A549 (cell line): ENCODE measurements around the gene NUTF2. TPM values are rescaled to one million over a fixed set of nuclear protein-coding genes. Genes with fewer than 3 reads are reported as not detected.
"Not testable (repeated sequence)": the region's sequence is repeated elsewhere in the genome, so short reads cannot be mapped to it uniquely, and the experiment has no call there.

Source experiments
- ATAC-seq, 2 experiments: fragments of 200-7000 bp in 1 of 2; fragments of >200 bp in 1 of 2; cut with Nextera tagmentation in 1 of 2; cut with Tn5 transposase in 1 of 2; 3 replicates each; pipeline versions ENCODE4 v1.8.0 to v1.9.1; 2018 to 2020; ENCODE audit warnings: mild to moderate bottlenecking in 1 of 2, moderate library complexity in 1 of 2
- CTCF ChIA-PET: fragments of 300-600 bp; sonication (Branson Sonifier 250); formaldehyde crosslinking; extraction: SDS; loops from one replicate; lab custom pipeline; 2021; ENCODE audit warnings: antibody characterized with exemption, inconsistent platforms; lab: Yijun Ruan, JAX
- POLR2A ChIA-PET: fragments of 350-600 bp; formaldehyde crosslinking; extraction: SDS; loops from one replicate; lab custom pipeline; 2021; ENCODE audit warnings: antibody characterized with exemption, inconsistent platforms; lab: Yijun Ruan, JAX
- DNase-seq, 2 experiments: peaks; one replicate each; pipeline versions ENCODE4 v3.0.0 to v3.0.0-alpha.2; 2011 to 2016; ENCODE audit warnings: low read depth in 1 of 2, low spot score in 1 of 2
- FAIRE-seq: peaks from 2 replicates; lab custom pipeline; 2011; peaks lifted over from hg19 to GRCh38; lab: Jason Lieb, UNC
- H3K27ac ChIP-seq, 2 experiments: fragments of >200 bp; sonication (Bioruptor Twin); formaldehyde crosslinking; 3 replicates each; pipeline ENCODE4 v1.5.1; 2016 to 2017
- H3K4me1 ChIP-seq: fragments of >200 bp; sonication (Bioruptor Twin); formaldehyde crosslinking; 3 replicates; pipeline ENCODE4 v1.6.1; 2016
- H3K4me2 ChIP-seq: fragments of >200 bp; sonication (Bioruptor Twin); formaldehyde crosslinking; 3 replicates; pipeline ENCODE4 v1.6.1; 2016
- H3K4me3 ChIP-seq: fragments of >200 bp; sonication (Bioruptor Twin); formaldehyde crosslinking; 3 replicates; pipeline ENCODE4 v1.5.1; 2016
- H3K9me3 ChIP-seq: fragments of >200 bp; sonication (Bioruptor Twin); formaldehyde crosslinking; 3 replicates; pipeline ENCODE4 v1.6.1; 2016
- CEBPB ChIP-seq, 2 experiments: fragments of >200 bp in 1 of 2; sonication (Bioruptor Twin) in 1 of 2; formaldehyde crosslinking in 1 of 2; IDR thresholded peaks; 2 replicates each; pipeline ENCODE4 v1.6.1; 2012 to 2016
- CHD4 ChIP-seq: fragments of 200-600 bp; sonication (generic); IDR thresholded peaks from 2 replicates; pipeline ENCODE4 v1.6.1; 2016; ENCODE audit warnings: antibody characterized with exemption, mild to moderate bottlenecking, borderline replicate concordance
- CTCF ChIP-seq: fragments of >200 bp; sonication (Bioruptor Twin); formaldehyde crosslinking; IDR thresholded peaks from 3 replicates; pipeline ENCODE4 v1.5.1; 2016
- ELK1 ChIP-seq: fragments of 150-350 bp; IDR thresholded peaks from 2 replicates; pipeline ENCODE4 v1.6.1; 2014; ENCODE audit warnings: low read depth, mild to moderate bottlenecking, low read length
- ESRRA ChIP-seq: fragments of 150-350 bp; IDR thresholded peaks from 2 replicates; pipeline ENCODE4 v1.6.1; 2014; ENCODE audit warnings: mild to moderate bottlenecking, low read length, borderline replicate concordance
- FOXS1 ChIP-seq: fragments of 250-450 bp; sonication (Bioruptor Pico); IDR thresholded peaks from 2 replicates; pipeline ENCODE4 v1.5.0; 2020; ENCODE audit warnings: mild to moderate bottlenecking, moderate library complexity
- GATA3 ChIP-seq: IDR thresholded peaks from 2 replicates; pipeline ENCODE4 v1.6.1; 2012; ENCODE audit warnings: borderline replicate concordance
- HDAC2 ChIP-seq: fragments of 200-600 bp; sonication (generic); IDR thresholded peaks from 2 replicates; pipeline ENCODE4 v1.6.1; 2016
- HEYL ChIP-seq: fragments of 250-450 bp; sonication (Bioruptor Pico); IDR thresholded peaks from 2 replicates; pipeline ENCODE4 v1.8.0; 2021; ENCODE audit warnings: mild to moderate bottlenecking, moderate library complexity
- HOXB13 ChIP-seq: fragments of 250-450 bp; sonication (Bioruptor Pico); IDR thresholded peaks from 2 replicates; pipeline ENCODE4 v1.5.0; 2020; ENCODE audit warnings: low read depth, mild to moderate bottlenecking, moderate library complexity
- HOXB5 ChIP-seq: fragments of 250-450 bp; sonication (Bioruptor Pico); IDR thresholded peaks from 2 replicates; pipeline ENCODE4 v1.5.0; 2020; ENCODE audit warnings: mild to moderate bottlenecking, moderate library complexity
- JUN ChIP-seq, 2 experiments: fragments of >200 bp; sonication (Bioruptor Twin); formaldehyde crosslinking; IDR thresholded peaks; 2 replicates in 1 of 2; 3 replicates in 1 of 2; pipeline ENCODE4 v1.6.1; 2016 to 2017
- KDM5A ChIP-seq: fragments of 200-600 bp; sonication (generic); IDR thresholded peaks from 2 replicates; pipeline ENCODE4 v1.6.1; 2016; ENCODE audit warnings: antibody characterized with exemption, mild to moderate bottlenecking
- MAFK ChIP-seq: fragments of 450-650 bp; IDR thresholded peaks from 2 replicates; pipeline ENCODE4 v1.6.1; 2014; ENCODE audit not compliant: partially characterized antibody
- NR3C1 ChIP-seq: fragments of >200 bp; sonication (Bioruptor Twin); formaldehyde crosslinking; IDR thresholded peaks from 3 replicates; pipeline ENCODE4 v1.6.1; 2017
- PHF8 ChIP-seq: fragments of 200-600 bp; sonication (generic); IDR thresholded peaks from 2 replicates; pipeline ENCODE4 v1.6.1; 2016; ENCODE audit warnings: low read depth, mild to moderate bottlenecking, antibody characterized with exemption, moderate library complexity, borderline replicate concordance
- REST ChIP-seq: fragments of 200-600 bp; sonication (generic); IDR thresholded peaks from 2 replicates; pipeline ENCODE4 v1.6.1; 2016; ENCODE audit warnings: antibody characterized with exemption, mild to moderate bottlenecking, moderate library complexity
- TP53 ChIP-seq: fragments of 250-450 bp; sonication (Bioruptor Pico); IDR thresholded peaks from 2 replicates; pipeline ENCODE4 v1.5.0; 2021; ENCODE audit warnings: mild to moderate bottlenecking, moderate library complexity
- ZC3H11A ChIP-seq: fragments of 450-650 bp; IDR thresholded peaks from 2 replicates; pipeline ENCODE4 v1.6.1; 2014; ENCODE audit warnings: antibody characterized with exemption, mild to moderate bottlenecking
- WGBS: methylation state at CpG from one replicate; pipeline ENCODE4 v1.1.6; 2017; ENCODE audit errors: missing lambda C conversion rate; 5-methylcytosine and 5-hydroxymethylcytosine counted together
- polyA plus RNA-seq, 4 experiments: library from polyadenylated mRNA; depleted of rRNA in 3 of 4; stranded (reverse); fragments of >200 nt; fragmentation: RNase III in 1 of 4; extraction: RNeasy Plus Mini Kit Qiagen cat#74134 plus additional on column Dnase treatment in 1 of 4; gene quantifications; 2 replicates in 3 of 4; 3 replicates in 1 of 4; pipeline ENCODE4 v1.2.3, GENCODE V29; 2011 to 2017
- TF ChIP-seq, protein P1 (sequence below): fragments of >200 bp; sonication (Bioruptor Twin); formaldehyde crosslinking; IDR thresholded peaks from 3 replicates; pipeline ENCODE4 v1.6.1; 2016
- TF ChIP-seq, protein P2 (sequence below): IDR thresholded peaks from 2 replicates; pipeline ENCODE4 v1.6.1; 2012
- TF ChIP-seq, protein P3 (sequence below): fragments of 250-450 bp; sonication (Bioruptor Pico); IDR thresholded peaks from 2 replicates; pipeline ENCODE4 v1.5.0; 2020; ENCODE audit warnings: low read depth, mild to moderate bottlenecking, moderate library complexity

The NUTF2 gene
- polyA plus RNA-seq, 2 of the 4 experiments (the other 2 are of a cell fraction) = 168 to 287 TPM

GRCh38 chr16:67862623-67863583 lies 16.2 kb downstream of the NUTF2 start:
- DNase-seq (no peak), FAIRE-seq (no peak), ATAC-seq (peak; percentile 6 to 7; a peak in 2 of 6 replicates)
- ChIA-PET POLR2A (interaction anchor here (2.0 kb wide), 1 partner anchor 10 kb away, joined by 5 read pairs; the partner anchor contains the start of gene EDC4), CTCF (interaction anchor here (0.8 to 9.3 kb wide), 12 partner anchors 10 to 382 kb away, joined by 3 to 86 read pairs (median 4); partner anchors contain the start of genes ATP6V0D1 and NRN1L)
- Histone ChIP-seq H3K4me1 (peaks cover 42% of the 10 kb centered on the region), H3K9me3 (no peaks in the 10 kb centered on the region), H3K4me2 (peak overlapping the region; percentile 33; the same call in 2 of the 3 replicates), H3K4me3 (no peak overlapping the region), H3K27ac (peak overlapping the region in 1 of 2 experiments; percentile 20; a peak in 1 of 6 replicates)
- WGBS = 90% methylated on average over 11 of the region's 11 CpGs
- no peak for TF ChIP-seq HOXB13 (CRISPR knock-in tag)
- TF ChIP-seq, protein P1, sequence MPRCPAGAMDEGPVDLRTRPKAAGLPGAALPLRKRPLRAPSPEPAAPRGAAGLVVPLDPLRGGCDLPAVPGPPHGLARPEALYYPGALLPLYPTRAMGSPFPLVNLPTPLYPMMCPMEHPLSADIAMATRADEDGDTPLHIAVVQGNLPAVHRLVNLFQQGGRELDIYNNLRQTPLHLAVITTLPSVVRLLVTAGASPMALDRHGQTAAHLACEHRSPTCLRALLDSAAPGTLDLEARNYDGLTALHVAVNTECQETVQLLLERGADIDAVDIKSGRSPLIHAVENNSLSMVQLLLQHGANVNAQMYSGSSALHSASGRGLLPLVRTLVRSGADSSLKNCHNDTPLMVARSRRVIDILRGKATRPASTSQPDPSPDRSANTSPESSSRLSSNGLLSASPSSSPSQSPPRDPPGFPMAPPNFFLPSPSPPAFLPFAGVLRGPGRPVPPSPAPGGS = no peak
- no peak for TF ChIP-seq FOXS1 (CRISPR knock-in tag)
- no peak for TF ChIP-seq HDAC2
- TF ChIP-seq, protein P2, sequence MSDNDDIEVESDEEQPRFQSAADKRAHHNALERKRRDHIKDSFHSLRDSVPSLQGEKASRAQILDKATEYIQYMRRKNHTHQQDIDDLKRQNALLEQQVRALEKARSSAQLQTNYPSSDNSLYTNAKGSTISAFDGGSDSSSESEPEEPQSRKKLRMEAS = no peak
- TF ChIP-seq KDM5A = no peak
- no peak for TF ChIP-seq ESRRA

GRCh38 chr16:67864044-67864443 lies 17.3 kb downstream of the NUTF2 start:
- POLR2A ChIA-PET, H3K9me3 ChIP-seq, H3K4me3 ChIP-seq, H3K27ac ChIP-seq, H3K4me2 ChIP-seq, FAIRE-seq, DNase-seq, ATAC-seq: not testable (repeated sequence)
- CTCF ChIA-PET = interaction anchor here (0.6 to 9.3 kb wide), 10 partner anchors 8 to 579 kb away, joined by 3 to 86 read pairs (median 4); partner anchors contain the start of gene NRN1L
- WGBS = 90% methylated on average over 6 of the region's 6 CpGs
- H3K4me1 ChIP-seq = peaks cover 32% of the 10 kb centered on the region

GRCh38 chr16:67864594-67864993 lies 17.9 kb downstream of the NUTF2 start:
- Histone ChIP-seq H3K4me2 (no peak overlapping the region), H3K27ac (no peak overlapping the region), H3K9me3 (no peaks in the 10 kb centered on the region), H3K4me3 (no peak overlapping the region), H3K4me1 (peaks cover 32% of the 10 kb centered on the region)
- CTCF ChIA-PET = interaction anchor here (0.6 to 9.3 kb wide), 10 partner anchors 9 to 580 kb away, joined by 3 to 86 read pairs (median 4); partner anchors contain the start of gene NRN1L
- no peak for FAIRE-seq
- 83% methylated on average over 2 of the region's 2 CpGs for WGBS
- peak; percentile 32 to 57; a peak in 4 of 6 replicates for ATAC-seq
- no peak for DNase-seq
- POLR2A ChIA-PET = no interaction called here
- TF ChIP-seq FOXS1 (CRISPR knock-in tag) (no peak), JUN (IDR thresholded peaks at IDR 0.05) (no peak), NR3C1 (no peak), GATA3 (no peak), CHD4 (no peak), CEBPB (IDR thresholded peaks at IDR 0.05) (no peak), MAFK (no peak), ZC3H11A (no peak), ELK1 (no peak), HOXB5 (CRISPR knock-in tag) (no peak), CTCF (no peak), TP53 (CRISPR knock-in tag) (no peak), HEYL (CRISPR knock-in tag) (no peak), HOXB13 (CRISPR knock-in tag) (no peak), PHF8 (no peak), REST (no peak)
- TF ChIP-seq, protein P3, sequence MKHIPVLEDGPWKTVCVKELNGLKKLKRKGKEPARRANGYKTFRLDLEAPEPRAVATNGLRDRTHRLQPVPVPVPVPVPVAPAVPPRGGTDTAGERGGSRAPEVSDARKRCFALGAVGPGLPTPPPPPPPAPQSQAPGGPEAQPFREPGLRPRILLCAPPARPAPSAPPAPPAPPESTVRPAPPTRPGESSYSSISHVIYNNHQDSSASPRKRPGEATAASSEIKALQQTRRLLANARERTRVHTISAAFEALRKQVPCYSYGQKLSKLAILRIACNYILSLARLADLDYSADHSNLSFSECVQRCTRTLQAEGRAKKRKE = no peak
